Liver (tissue), 9 donors: ENCODE measurements around the gene KDM1B. TPM values are rescaled to one million over a fixed set of nuclear protein-coding genes. Genes with fewer than 3 reads are reported as not detected.
"Not testable (repeated sequence)": the region's sequence is repeated elsewhere in the genome, so short reads cannot be mapped to it uniquely, and the experiment has no call there.

Experiments used
- DNase-seq: peaks from one replicate; pipeline ENCODE4 v3.0.0-alpha.2; 2017; ENCODE audit warnings: low spot score
- H3K27ac ChIP-seq, 2 donors: one replicate each; pipeline ENCODE4 v1.7.0; 2013; ENCODE audit warnings: inconsistent platforms in 2 of 2, low read length in 2 of 2, control low read depth in 1 of 2, low read depth in 1 of 2, mild to moderate bottlenecking in 1 of 2
- H3K27me3 ChIP-seq, 4 donors: one replicate each; pipeline versions ENCODE4 v1.6.1 to v1.7.0; 2013; ENCODE audit warnings: low read length in 3 of 4, inconsistent platforms in 1 of 4, mild to moderate bottlenecking in 1 of 4, moderate library complexity in 1 of 4; ENCODE audit not compliant: control insufficient read depth in 4 of 4, insufficient read depth in 4 of 4
- H3K36me3 ChIP-seq, 4 donors: one replicate each; pipeline versions ENCODE4 v1.6.1 to v1.7.0; 2013; ENCODE audit warnings: low read length in 3 of 4, mild to moderate bottlenecking in 3 of 4, low read depth in 1 of 4, moderate library complexity in 1 of 4; ENCODE audit not compliant: control insufficient read depth in 4 of 4, insufficient read depth in 3 of 4
- H3K4me1 ChIP-seq, 4 donors: one replicate each; pipeline versions ENCODE4 v1.6.1 to v1.7.0; 2013; ENCODE audit warnings: low read length in 3 of 4, mild to moderate bottlenecking in 3 of 4, moderate library complexity in 1 of 4; ENCODE audit not compliant: control insufficient read depth in 4 of 4, insufficient read depth in 4 of 4
- H3K4me3 ChIP-seq, 3 donors: one replicate each; pipeline versions ENCODE4 v1.6.1 to v1.7.0; 2013; ENCODE audit warnings: low read length in 3 of 3, control low read depth in 1 of 3, low read depth in 1 of 3, mild to moderate bottlenecking in 1 of 3
- H3K9ac ChIP-seq, 2 donors: one replicate each; pipeline ENCODE4 v1.7.0; 2013; ENCODE audit warnings: low read length in 2 of 2, mild to moderate bottlenecking in 2 of 2, moderate library complexity in 2 of 2, control low read depth in 1 of 2, low read depth in 1 of 2
- H3K9me3 ChIP-seq, 4 donors: one replicate each; pipeline versions ENCODE4 v1.6.1 to v1.7.0; 2013; ENCODE audit warnings: low read length in 3 of 4; ENCODE audit not compliant: control insufficient read depth in 4 of 4
- EGR1 ChIP-seq, 2 donors: IDR thresholded peaks; 2 replicates each; pipeline ENCODE4 v1.6.1; 2016 to 2018; ENCODE audit warnings: antibody characterized with exemption in 2 of 2, low read depth in 2 of 2
- FOXA1 ChIP-seq: IDR thresholded peaks from 2 replicates; pipeline ENCODE4 v1.6.1; 2016; ENCODE audit warnings: antibody characterized with exemption
- HNF4G ChIP-seq: IDR thresholded peaks from 2 replicates; pipeline ENCODE4 v1.6.1; 2016; ENCODE audit warnings: antibody characterized with exemption
- JUND ChIP-seq, 2 donors: IDR thresholded peaks; 2 replicates each; pipeline ENCODE4 v1.6.1; 2016; ENCODE audit warnings: antibody characterized with exemption in 2 of 2
- NR2F2 ChIP-seq: IDR thresholded peaks from 2 replicates; pipeline ENCODE4 v1.6.1; 2016; ENCODE audit warnings: antibody characterized with exemption
- RAD21 ChIP-seq, 2 donors: IDR thresholded peaks; 2 replicates each; pipeline ENCODE4 v1.6.1; 2016; ENCODE audit warnings: antibody characterized with exemption in 2 of 2, mild to moderate bottlenecking in 2 of 2
- RXRA ChIP-seq, 2 donors: IDR thresholded peaks; 2 replicates each; pipeline ENCODE4 v1.6.1; 2017 to 2018; ENCODE audit warnings: antibody characterized with exemption in 2 of 2, mild to moderate bottlenecking in 1 of 2
- SP1 ChIP-seq: IDR thresholded peaks from 2 replicates; pipeline ENCODE4 v1.6.1; 2018; ENCODE audit warnings: antibody characterized with exemption, mild to moderate bottlenecking
- TAF1 ChIP-seq: conservative IDR thresholded peaks from 2 replicates; pipeline ENCODE4 v1.6.1; 2016; ENCODE audit warnings: antibody characterized with exemption, mild to moderate bottlenecking
- YY1 ChIP-seq: IDR thresholded peaks from 2 replicates; pipeline ENCODE4 v1.6.1; 2016; ENCODE audit warnings: antibody characterized with exemption, mild to moderate bottlenecking
- WGBS: extraction: QIAGEN DNeasy Blood & Tissue Kit; methylation state at CpG from one replicate; pipeline ENCODE4 v1.1.7; 2013; 5-methylcytosine and 5-hydroxymethylcytosine counted together
- polyA plus RNA-seq, 2 donors: library from polyadenylated mRNA; stranded (reverse) in 1 of 2; unstranded in 1 of 2; fragments of 200-250 nt in 1 of 2; fragments of >200 nt in 1 of 2; fragmentation: Nextera tagmentation in 1 of 2; extraction: Ambion mirVana in 1 of 2; gene quantifications; one replicate each; pipeline versions ENCODE4 v1.2.1 to v1.2.3, GENCODE V29; 2013 to 2015
- total RNA-seq, 2 donors: library from RNA; depleted of rRNA; stranded (reverse); fragments of >200 nt; gene quantifications; one replicate each; pipeline ENCODE4 v1.2.3, GENCODE V29; 2014
- TF ChIP-seq, protein P1 (sequence below): IDR thresholded peaks from 2 replicates; pipeline ENCODE4 v1.6.1; 2016; ENCODE audit warnings: antibody characterized with exemption
- TF ChIP-seq, protein P2 (sequence below): fragments of 150-350 bp; IDR thresholded peaks from 2 replicates; pipeline ENCODE4 v1.5.1; 2017; ENCODE audit warnings: improper control_type of control experiment, low read depth, low read length; ENCODE audit not compliant: missing input control
- TF ChIP-seq, protein P3 (sequence below): IDR thresholded peaks from 2 replicates; pipeline ENCODE4 v1.6.1; 2016; ENCODE audit warnings: antibody characterized with exemption, mild to moderate bottlenecking
- donor health status: healthy.
- donor health status: healthy.
- donor health status: healthy.
- donor health status: healthy.
- donor health status: healthy.

KDM1B gene
- total and polyA plus RNA-seq, 4 donors: 1.6 to 10.2 (median 6.7) TPM

- DNase-seq: no peak
- no peaks in the 10 kb centered on the region for H3K9me3 ChIP-seq
- no peak overlapping the region for H3K9ac ChIP-seq
- H3K4me1 ChIP-seq: no peaks in the 10 kb centered on the region
- 98% methylated on average over 4 of the region's 4 CpGs for WGBS
- TF ChIP-seq HNF4G: no peak
- TF ChIP-seq, protein P1, sequence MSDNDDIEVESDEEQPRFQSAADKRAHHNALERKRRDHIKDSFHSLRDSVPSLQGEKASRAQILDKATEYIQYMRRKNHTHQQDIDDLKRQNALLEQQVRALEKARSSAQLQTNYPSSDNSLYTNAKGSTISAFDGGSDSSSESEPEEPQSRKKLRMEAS: no peak
- no peak for TF ChIP-seq EGR1 (IDR thresholded peaks at IDR 0.05; ENCODE audit: low read depth in 2 of 2)
- TF ChIP-seq SP1: no peak
- TF ChIP-seq, protein P2, sequence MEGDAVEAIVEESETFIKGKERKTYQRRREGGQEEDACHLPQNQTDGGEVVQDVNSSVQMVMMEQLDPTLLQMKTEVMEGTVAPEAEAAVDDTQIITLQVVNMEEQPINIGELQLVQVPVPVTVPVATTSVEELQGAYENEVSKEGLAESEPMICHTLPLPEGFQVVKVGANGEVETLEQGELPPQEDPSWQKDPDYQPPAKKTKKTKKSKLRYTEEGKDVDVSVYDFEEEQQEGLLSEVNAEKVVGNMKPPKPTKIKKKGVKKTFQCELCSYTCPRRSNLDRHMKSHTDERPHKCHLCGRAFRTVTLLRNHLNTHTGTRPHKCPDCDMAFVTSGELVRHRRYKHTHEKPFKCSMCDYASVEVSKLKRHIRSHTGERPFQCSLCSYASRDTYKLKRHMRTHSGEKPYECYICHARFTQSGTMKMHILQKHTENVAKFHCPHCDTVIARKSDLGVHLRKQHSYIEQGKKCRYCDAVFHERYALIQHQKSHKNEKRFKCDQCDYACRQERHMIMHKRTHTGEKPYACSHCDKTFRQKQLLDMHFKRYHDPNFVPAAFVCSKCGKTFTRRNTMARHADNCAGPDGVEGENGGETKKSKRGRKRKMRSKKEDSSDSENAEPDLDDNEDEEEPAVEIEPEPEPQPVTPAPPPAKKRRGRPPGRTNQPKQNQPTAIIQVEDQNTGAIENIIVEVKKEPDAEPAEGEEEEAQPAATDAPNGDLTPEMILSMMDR: no peak
- no peak for TF ChIP-seq FOXA1
- no peak for TF ChIP-seq RAD21 (IDR thresholded peaks at IDR 0.05)
- TF ChIP-seq, protein P3, sequence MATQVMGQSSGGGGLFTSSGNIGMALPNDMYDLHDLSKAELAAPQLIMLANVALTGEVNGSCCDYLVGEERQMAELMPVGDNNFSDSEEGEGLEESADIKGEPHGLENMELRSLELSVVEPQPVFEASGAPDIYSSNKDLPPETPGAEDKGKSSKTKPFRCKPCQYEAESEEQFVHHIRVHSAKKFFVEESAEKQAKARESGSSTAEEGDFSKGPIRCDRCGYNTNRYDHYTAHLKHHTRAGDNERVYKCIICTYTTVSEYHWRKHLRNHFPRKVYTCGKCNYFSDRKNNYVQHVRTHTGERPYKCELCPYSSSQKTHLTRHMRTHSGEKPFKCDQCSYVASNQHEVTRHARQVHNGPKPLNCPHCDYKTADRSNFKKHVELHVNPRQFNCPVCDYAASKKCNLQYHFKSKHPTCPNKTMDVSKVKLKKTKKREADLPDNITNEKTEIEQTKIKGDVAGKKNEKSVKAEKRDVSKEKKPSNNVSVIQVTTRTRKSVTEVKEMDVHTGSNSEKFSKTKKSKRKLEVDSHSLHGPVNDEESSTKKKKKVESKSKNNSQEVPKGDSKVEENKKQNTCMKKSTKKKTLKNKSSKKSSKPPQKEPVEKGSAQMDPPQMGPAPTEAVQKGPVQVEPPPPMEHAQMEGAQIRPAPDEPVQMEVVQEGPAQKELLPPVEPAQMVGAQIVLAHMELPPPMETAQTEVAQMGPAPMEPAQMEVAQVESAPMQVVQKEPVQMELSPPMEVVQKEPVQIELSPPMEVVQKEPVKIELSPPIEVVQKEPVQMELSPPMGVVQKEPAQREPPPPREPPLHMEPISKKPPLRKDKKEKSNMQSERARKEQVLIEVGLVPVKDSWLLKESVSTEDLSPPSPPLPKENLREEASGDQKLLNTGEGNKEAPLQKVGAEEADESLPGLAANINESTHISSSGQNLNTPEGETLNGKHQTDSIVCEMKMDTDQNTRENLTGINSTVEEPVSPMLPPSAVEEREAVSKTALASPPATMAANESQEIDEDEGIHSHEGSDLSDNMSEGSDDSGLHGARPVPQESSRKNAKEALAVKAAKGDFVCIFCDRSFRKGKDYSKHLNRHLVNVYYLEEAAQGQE: no peak
- TF ChIP-seq JUND (IDR thresholded peaks at IDR 0.05): no peak
- no peak for TF ChIP-seq TAF1
- TF ChIP-seq NR2F2: no peak
- TF ChIP-seq RXRA (IDR thresholded peaks at IDR 0.05): no peak
- no peak for TF ChIP-seq YY1
- H3K36me3 ChIP-seq: peaks cover 0 to 36% (median 26%) of the 10 kb centered on the region in 4 donors
- H3K27me3 ChIP-seq: no peaks in the 10 kb centered on the region
- no peak overlapping the region for H3K27ac ChIP-seq
- no peak overlapping the region for H3K4me3 ChIP-seq
Measured at GRCh38 chr6:18221288-18221615, 66.0 kb downstream of the KDM1B start.

DNA sequence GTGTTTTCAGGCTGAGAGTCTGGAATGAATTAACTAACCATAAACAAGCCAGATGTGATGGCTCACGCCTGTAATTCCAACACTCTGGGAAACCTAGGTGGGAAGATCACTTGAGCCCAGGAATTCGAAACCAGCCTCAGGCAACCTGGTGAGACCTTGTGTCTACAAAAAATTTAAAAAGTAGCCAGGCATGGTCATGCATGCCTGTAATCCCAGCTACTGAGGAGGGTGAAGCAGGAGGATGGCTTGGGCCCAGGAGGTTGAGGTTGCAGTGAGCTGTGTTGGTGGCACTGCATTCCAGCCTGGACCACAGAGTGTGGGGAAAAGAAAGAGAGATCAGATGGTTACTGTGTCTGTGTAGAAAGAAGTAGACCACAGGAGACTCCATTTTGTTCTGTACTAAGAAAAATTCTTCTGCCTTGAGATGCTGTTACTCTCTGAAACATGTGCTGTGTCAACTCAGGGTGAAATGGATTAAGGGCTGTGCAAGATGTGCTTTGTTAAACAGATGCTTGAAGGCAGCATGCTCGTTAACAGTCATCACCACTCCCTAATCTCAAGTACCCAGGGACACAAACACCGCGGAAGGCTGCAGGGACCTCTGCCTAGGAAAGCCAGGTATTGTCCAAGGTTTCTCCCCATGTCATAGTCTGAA is 71.4 kb downstream of the KDM1B start:
- WGBS: 96% methylated on average over 5 of the region's 5 CpGs
- not testable (repeated sequence) for H3K4me1 ChIP-seq, H3K9me3 ChIP-seq, H3K4me3 ChIP-seq, H3K27me3 ChIP-seq, DNase-seq, H3K27ac ChIP-seq, H3K9ac ChIP-seq
- peaks cover 3 to 37% (median 27%) of the 10 kb centered on the region in 4 donors for H3K36me3 ChIP-seq

DNA sequence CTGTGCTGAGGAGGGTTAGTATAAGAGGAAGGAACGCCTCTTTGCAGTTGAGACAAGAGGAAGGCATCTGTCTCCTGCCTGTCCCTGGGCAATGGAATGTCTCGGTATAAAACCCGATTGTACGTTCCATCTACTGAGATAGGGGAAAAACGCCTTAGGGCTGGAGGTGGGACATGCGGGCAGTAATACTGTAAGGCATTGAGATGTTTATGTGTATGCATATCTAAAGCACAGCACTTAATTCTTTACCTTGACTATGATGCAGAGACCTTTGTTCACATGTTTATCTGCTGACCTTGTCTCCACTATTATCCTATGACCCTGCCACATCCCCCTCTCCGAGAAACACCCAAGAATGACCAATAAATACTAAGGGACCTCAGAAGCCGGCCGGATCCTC is 71.9 kb downstream of the KDM1B start:
- peaks cover 5 to 36% (median 22%) of the 10 kb centered on the region in 4 donors for H3K36me3 ChIP-seq
- not testable (repeated sequence) for H3K9me3 ChIP-seq, H3K27ac ChIP-seq, H3K27me3 ChIP-seq, H3K9ac ChIP-seq, H3K4me3 ChIP-seq, H3K4me1 ChIP-seq, DNase-seq
- 97% methylated on average over 9 of the region's 9 CpGs for WGBS

DNA sequence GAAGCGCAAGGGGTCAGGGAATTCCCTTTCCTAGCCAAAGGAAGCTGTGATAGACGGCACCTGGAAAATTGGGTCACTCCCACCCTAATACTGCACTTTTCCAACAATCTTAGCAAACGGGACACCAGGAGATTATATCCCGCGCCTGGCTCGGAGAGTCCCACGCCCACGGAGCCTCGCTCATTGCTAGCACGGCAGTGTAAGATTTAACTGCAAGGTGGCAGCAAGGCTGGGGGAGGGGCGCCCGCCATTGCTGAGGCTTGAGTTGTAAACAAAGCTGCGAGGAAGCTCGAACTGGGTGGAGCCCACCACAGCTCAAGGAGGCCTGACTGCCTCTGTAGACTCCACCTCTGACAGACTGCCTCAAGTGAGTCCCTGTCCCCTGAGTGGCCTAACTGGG is 73.4 kb downstream of the KDM1B start:
- H3K27ac ChIP-seq, H3K9ac ChIP-seq, H3K27me3 ChIP-seq, H3K9me3 ChIP-seq, H3K4me3 ChIP-seq, H3K4me1 ChIP-seq, DNase-seq: not testable (repeated sequence)
- peaks cover 5 to 30% (median 18%) of the 10 kb centered on the region in 4 donors for H3K36me3 ChIP-seq
- 97% methylated on average over 14 of the region's 14 CpGs for WGBS

DNA sequence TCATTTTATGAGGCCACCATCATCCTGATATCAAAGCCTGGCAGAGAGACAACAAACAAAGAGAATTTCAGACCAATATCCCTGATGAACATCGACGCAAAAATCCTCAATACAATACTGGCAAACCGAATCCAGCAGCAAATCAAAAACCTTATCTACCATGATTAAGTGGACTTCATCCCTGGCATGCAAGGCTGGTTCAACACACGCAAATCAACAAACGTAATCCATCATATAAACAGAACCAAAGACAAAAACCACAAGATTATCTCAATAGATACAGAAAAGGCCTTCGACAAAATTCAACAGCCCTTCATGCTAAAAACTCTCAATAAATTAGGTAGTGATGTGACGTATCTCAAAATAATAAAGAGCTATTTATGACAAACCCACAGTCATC is 76.6 kb downstream of the KDM1B start:
- H3K27ac ChIP-seq, H3K4me3 ChIP-seq, H3K9me3 ChIP-seq, H3K9ac ChIP-seq, H3K27me3 ChIP-seq, DNase-seq, H3K4me1 ChIP-seq: not testable (repeated sequence)
- peaks cover 9 to 34% (median 24%) of the 10 kb centered on the region in 4 donors for H3K36me3 ChIP-seq
- WGBS: 98% methylated on average over 7 of the region's 7 CpGs
